Activated gamma-delta T cell treated with Interleukin-2 at 50 U/mL for 16 hours (primary cell): ENCODE results near the gene PDSS1.
"Not testable (repeated sequence)": the region's sequence is repeated elsewhere in the genome, so short reads cannot be mapped to it uniquely, and the experiment has no call there.

ENCODE experiments used
- DNase-seq: peaks from one replicate; pipeline ENCODE4 v3.0.0-alpha.2; 2020

Gene PDSS1

GRCh38 chr10:26743091-26743490, 45.6 kb downstream of the PDSS1 start:
- no peak for DNase-seq

GRCh38 chr10:26743841-26744240, 46.3 kb downstream of the PDSS1 start:
- DNase-seq = no peak

- no peak for DNase-seq
Observed at GRCh38 chr10:26746061-26746460, 48.6 kb downstream of the PDSS1 start.

GRCh38 chr10:26755443-26755903, 58.0 kb downstream of the PDSS1 start:
- no peak for DNase-seq

GRCh38 chr10:26759008-26759407, 61.5 kb downstream of the PDSS1 start:
- no peak for DNase-seq

- no peak for DNase-seq
Observed at GRCh38 chr10:26765549-26765948, 68.0 kb downstream of the PDSS1 start.

GRCh38 chr10:26770069-26770468, 72.6 kb downstream of the PDSS1 start:
- no peak for DNase-seq

- no peak for DNase-seq
Observed at GRCh38 chr10:26773633-26774032, 76.1 kb downstream of the PDSS1 start.

- no peak for DNase-seq
Observed at GRCh38 chr10:26776258-26776657, 78.8 kb downstream of the PDSS1 start.

- no peak for DNase-seq
Observed at GRCh38 chr10:26777686-26778085, 80.2 kb downstream of the PDSS1 start.

GRCh38 chr10:26779176-26779860, 81.8 kb downstream of the PDSS1 start:
- DNase-seq = no peak

GRCh38 chr10:26780106-26780792, 82.7 kb downstream of the PDSS1 start:
- DNase-seq = no peak

- DNase-seq = no peak
Observed at GRCh38 chr10:26780793-26781601, 83.5 kb downstream of the PDSS1 start.

- DNase-seq = no peak
Observed at GRCh38 chr10:26781797-26782196, 84.3 kb downstream of the PDSS1 start.

- DNase-seq = no peak
Observed at GRCh38 chr10:26787362-26787761, 89.9 kb downstream of the PDSS1 start.

GRCh38 chr10:26789779-26790178, 92.3 kb downstream of the PDSS1 start:
- DNase-seq = not testable (repeated sequence)

GRCh38 chr10:26790221-26790995, 92.9 kb downstream of the PDSS1 start:
- no peak for DNase-seq

- DNase-seq = no peak
Observed at GRCh38 chr10:26792758-26793495, 95.4 kb downstream of the PDSS1 start.
